ENCODE data around the gene DNAH17. TPM values are rescaled to one million over a fixed set of nuclear protein-coding genes. Genes with fewer than 3 reads are reported as not detected.

The DNAH17 gene
- total RNA-seq, 1 experiment from 2014 or later, result 0.13 TPM

GRCh38 chr17:78396441-78397337 lies 180.5 kb downstream of the DNAH17 start:
- 0 out of 2 replicates have a peak, but pooled peaks cover 5% of the 10 kb centered on the region for H3K4me1 ChIP-seq (ENCODE audit: insufficient read depth, low read length)
- H3K9me3 ChIP-seq (ENCODE audit: control insufficient read depth, low read depth, low read length), result no peaks in the 10 kb centered on the region
- no peak overlapping the region for H4K8ac ChIP-seq (replicated peaks; ENCODE audit: insufficient read length, low read depth, low read length)
- H3K14ac ChIP-seq (ENCODE audit: insufficient read depth, low read length), result no peak overlapping the region
- H3K4me2 ChIP-seq (ENCODE audit: insufficient read depth, insufficient read length, low read length), result no peak overlapping the region
- no peak overlapping the region for H3K23ac ChIP-seq (ENCODE audit: insufficient read length, low read depth, low read length)
- no peak overlapping the region for H3K27ac ChIP-seq (ENCODE audit: insufficient read length, low read depth, low read length)
- TF ChIP-seq, protein P1, sequence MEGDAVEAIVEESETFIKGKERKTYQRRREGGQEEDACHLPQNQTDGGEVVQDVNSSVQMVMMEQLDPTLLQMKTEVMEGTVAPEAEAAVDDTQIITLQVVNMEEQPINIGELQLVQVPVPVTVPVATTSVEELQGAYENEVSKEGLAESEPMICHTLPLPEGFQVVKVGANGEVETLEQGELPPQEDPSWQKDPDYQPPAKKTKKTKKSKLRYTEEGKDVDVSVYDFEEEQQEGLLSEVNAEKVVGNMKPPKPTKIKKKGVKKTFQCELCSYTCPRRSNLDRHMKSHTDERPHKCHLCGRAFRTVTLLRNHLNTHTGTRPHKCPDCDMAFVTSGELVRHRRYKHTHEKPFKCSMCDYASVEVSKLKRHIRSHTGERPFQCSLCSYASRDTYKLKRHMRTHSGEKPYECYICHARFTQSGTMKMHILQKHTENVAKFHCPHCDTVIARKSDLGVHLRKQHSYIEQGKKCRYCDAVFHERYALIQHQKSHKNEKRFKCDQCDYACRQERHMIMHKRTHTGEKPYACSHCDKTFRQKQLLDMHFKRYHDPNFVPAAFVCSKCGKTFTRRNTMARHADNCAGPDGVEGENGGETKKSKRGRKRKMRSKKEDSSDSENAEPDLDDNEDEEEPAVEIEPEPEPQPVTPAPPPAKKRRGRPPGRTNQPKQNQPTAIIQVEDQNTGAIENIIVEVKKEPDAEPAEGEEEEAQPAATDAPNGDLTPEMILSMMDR (conservative IDR thresholded peaks at IDR 0.05), result no peak
- peaks cover 9% of the 10 kb centered on the region; the same call in 1 of the 2 replicates for H3K79me2 ChIP-seq (ENCODE audit: insufficient read depth, low read length)
- Mint-ChIP-seq H3K9me3 (no peaks in the 10 kb centered on the region), H3K36me3 (ENCODE audit: insufficient read depth in 1 of 3, low read depth in 3 of 3) (peaks cover 50 to 82% (median 74%) of the 10 kb centered on the region in 3 experiments; a peak in 6 of 7 replicates), H3K27me3 (ENCODE audit: low read depth) (no peaks in the 10 kb centered on the region), H3K4me3 (no peak overlapping the region), H3K27ac (peak overlapping the region in 1 of 3 experiments; percentile 89; a peak in 1 of 7 replicates), H3K4me1 (peaks cover 3 to 7% of the 10 kb centered on the region in 2 experiments; a peak in 1 of 4 replicates)
- H3K79me1 ChIP-seq (ENCODE audit: insufficient read depth, low read depth, low read length, poor library complexity, severe bottlenecking), result peaks cover 4% of the 10 kb centered on the region
- no peak overlapping the region for H2BK5ac ChIP-seq (ENCODE audit: insufficient read length, low read length)
- no peak overlapping the region for H3K56ac ChIP-seq (ENCODE audit: insufficient read length, low read depth, low read length)
- H2AK5ac ChIP-seq (ENCODE audit: insufficient read length, low read length), result no peak overlapping the region
- no CpG with 5 or more reads among the region's 14 CpGs for WGBS (ENCODE audit: extremely low coverage, insufficient read length, low lambda C conversion rate)
- no peak overlapping the region for H2BK20ac ChIP-seq (ENCODE audit: low read depth, low read length, poor library complexity, severe bottlenecking)
- peaks cover 3% of the 10 kb centered on the region for H4K20me1 ChIP-seq (ENCODE audit: control insufficient read depth, insufficient read depth, insufficient read length)
- no peak overlapping the region for H3K9ac ChIP-seq (ENCODE audit: extremely low read depth, insufficient read length, low read length)
- H3T11ph ChIP-seq (ENCODE audit: low read length), result no peak overlapping the region
- H2BK15ac ChIP-seq (ENCODE audit: low read depth, low read length), result no peak overlapping the region
- no peak overlapping the region for H3K4ac ChIP-seq (ENCODE audit: low read depth, low read length)
- H3K27me3 ChIP-seq (ENCODE audit: insufficient read depth, low read length), result no peaks in the 10 kb centered on the region
- H3K23me2 ChIP-seq (ENCODE audit: insufficient read length, low read depth, low read length, poor library complexity, severe bottlenecking), result no peaks in the 10 kb centered on the region
- no peak overlapping the region for H4K5ac ChIP-seq (ENCODE audit: insufficient read length, low read depth, low read length)
- no peak for DNase-seq
- H2AFZ ChIP-seq (ENCODE audit: low read length), result no peak overlapping the region
- no peak overlapping the region for H3K18ac ChIP-seq (ENCODE audit: insufficient read length, low read depth, low read length)
- no peak overlapping the region for H2BK12ac ChIP-seq (ENCODE audit: insufficient read length, low read depth, low read length)
- H4K91ac ChIP-seq (ENCODE audit: insufficient read length, low read depth, low read length), result no peak overlapping the region
- no peak overlapping the region for H2BK120ac ChIP-seq (ENCODE audit: low read depth, low read length, poor library complexity, severe bottlenecking)

Measured in H9 (cell line).